ENCODE data around the gene MPPED2. TPM values are rescaled to one million over a fixed set of nuclear protein-coding genes. Genes with fewer than 3 reads are reported as not detected.

MPPED2 gene
- total and polyA plus RNA-seq, 2 of the 13 experiments (the other 11 are each of a cell fraction or from before 2014, with no cell fraction given): not detected

GRCh38 chr11:30392221-30392784 lies 193.8 kb downstream of the MPPED2 start:
- BruUV-seq (replicated peaks): no TSS peak
- H2AFZ ChIP-seq (ENCODE audit: low read length): no peak overlapping the region
- in situ Hi-C loops (cut with HindIII; ENCODE audit: extremely low pct_ligation_motif_present, low pct_unique_long_range_greater_than_20kb) (no loop called here), intact Hi-C loops (cut with micrococcal nuclease; ENCODE audit: unreplicated experiment) (no loop called here)
- TF ChIP-seq ZBTB39 (CRISPR knock-in tag; IDR thresholded peaks at IDR 0.05) (no peak), ATRX (CRISPR knock-in tag; IDR thresholded peaks at IDR 0.05; ENCODE audit: borderline replicate concordance) (no peak), THAP7 (CRISPR knock-in tag; IDR thresholded peaks at IDR 0.05) (no peak), NR0B2 (CRISPR knock-in tag; IDR thresholded peaks at IDR 0.05) (no peak), PHB2 (IDR thresholded peaks at IDR 0.05; ENCODE audit: partially characterized antibody) (no peak), CREM (IDR thresholded peaks at IDR 0.05) (no peak), CREM (CRISPR knock-in tag; IDR thresholded peaks at IDR 0.05) (no peak), NFYC (CRISPR knock-in tag; IDR thresholded peaks at IDR 0.05) (no peak), ZNF839 (CRISPR knock-in tag; IDR thresholded peaks at IDR 0.05; ENCODE audit: borderline replicate concordance) (no peak), ZNF580 (CRISPR knock-in tag; IDR thresholded peaks at IDR 0.05; ENCODE audit: borderline replicate concordance, low read depth) (no peak), THAP9 (CRISPR knock-in tag; IDR thresholded peaks at IDR 0.05; ENCODE audit: borderline replicate concordance) (no peak), PREB (CRISPR knock-in tag; IDR thresholded peaks at IDR 0.05) (no peak)
- CTCF ChIA-PET (ENCODE audit: low intra/inter-chr PET ratio, low total read pairs): no interaction called here
- H3K27me3 ChIP-seq (ENCODE audit: control insufficient read depth in 1 of 2, insufficient read depth in 2 of 2, low read length in 2 of 2): no peaks in the 10 kb centered on the region; a peak in 1 of 5 replicates
- POLR2A ChIA-PET: no interaction called here
- DNase-seq (ENCODE audit: low spot score) (no peak), FAIRE-seq (no peak), ATAC-seq (no peak)
- no peaks in the 10 kb centered on the region for H3K36me3 ChIP-seq (replicated peaks in 1 of 2; ENCODE audit: control insufficient read depth in 1 of 2, insufficient read depth in 2 of 2, low read length in 2 of 2)
- no peaks in the 10 kb centered on the region for H3K9me3 ChIP-seq (ENCODE audit: low read length)
- no peak overlapping the region for H3K4me2 ChIP-seq (ENCODE audit: low read depth, low read length)
- H3K9ac ChIP-seq (ENCODE audit: insufficient read depth, low read depth, low read length): no peak overlapping the region
- no peaks in the 10 kb centered on the region for H3K79me2 ChIP-seq (ENCODE audit: insufficient read depth, low read length)
- H3K27ac ChIP-seq (ENCODE audit: extremely low read length, insufficient read depth, low read length): no peak overlapping the region
- no peak overlapping the region for H3K4me3 ChIP-seq (replicated peaks in 1 of 3; ENCODE audit: insufficient read depth in 1 of 3, low read depth in 2 of 3, low read length in 3 of 3)
- WGBS (ENCODE audit: low lambda C conversion rate): 0% methylated on average over 5 of the region's 5 CpGs
- H3K4me1 ChIP-seq (ENCODE audit: insufficient read depth, low read length): no peaks in the 10 kb centered on the region
- H4K20me1 ChIP-seq (ENCODE audit: insufficient read depth, low read length): no peaks in the 10 kb centered on the region
